Measurements from ENCODE around the gene SYT1.

The SYT1 gene

GRCh38 chr12:79067977-79068376 is 203.4 kb downstream of the SYT1 start:
- DNase-seq, result no peak

GRCh38 chr12:79069009-79069408 is 204.4 kb downstream of the SYT1 start:
- DNase-seq, result no peak

DNA sequence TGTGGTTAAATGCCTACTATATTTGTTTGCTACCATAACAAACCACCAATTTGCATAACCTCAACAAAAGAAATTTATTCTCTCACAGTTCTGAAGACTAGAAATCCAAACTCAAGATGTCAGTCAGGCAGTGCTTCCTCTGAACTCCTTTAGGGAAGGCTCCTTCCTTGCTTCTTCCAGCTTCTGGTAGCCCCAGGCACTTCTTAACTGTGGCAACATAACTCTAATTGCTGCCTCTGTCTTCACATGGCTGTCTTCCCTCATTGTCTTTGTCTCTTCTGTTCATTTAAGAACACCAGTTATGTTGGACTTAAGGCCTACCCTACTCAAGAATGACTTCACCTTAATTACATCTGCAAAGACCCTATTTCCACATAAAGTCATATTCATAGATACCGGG is 206.9 kb downstream of the SYT1 start:
- no peak for DNase-seq

DNA sequence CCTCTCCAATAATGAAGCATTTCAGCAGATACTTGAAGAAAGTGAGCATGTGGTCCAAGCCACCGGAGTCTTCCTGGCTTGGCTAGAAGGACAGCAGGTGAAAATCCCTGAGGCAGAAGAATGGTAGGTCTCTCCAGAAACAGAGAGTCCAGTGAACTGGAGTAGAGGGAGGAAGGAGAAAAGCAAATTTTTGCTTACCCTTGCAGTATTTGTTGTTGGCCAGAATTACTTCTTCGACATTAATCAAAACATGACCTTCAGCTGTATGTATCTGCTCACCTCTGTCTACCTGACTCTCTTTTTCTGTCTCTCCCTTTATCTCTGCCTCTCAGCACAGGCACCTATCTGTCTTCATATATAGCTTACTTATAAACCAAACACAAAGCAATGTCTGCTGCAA is 208.9 kb downstream of the SYT1 start:
- no peak for DNase-seq

DNA sequence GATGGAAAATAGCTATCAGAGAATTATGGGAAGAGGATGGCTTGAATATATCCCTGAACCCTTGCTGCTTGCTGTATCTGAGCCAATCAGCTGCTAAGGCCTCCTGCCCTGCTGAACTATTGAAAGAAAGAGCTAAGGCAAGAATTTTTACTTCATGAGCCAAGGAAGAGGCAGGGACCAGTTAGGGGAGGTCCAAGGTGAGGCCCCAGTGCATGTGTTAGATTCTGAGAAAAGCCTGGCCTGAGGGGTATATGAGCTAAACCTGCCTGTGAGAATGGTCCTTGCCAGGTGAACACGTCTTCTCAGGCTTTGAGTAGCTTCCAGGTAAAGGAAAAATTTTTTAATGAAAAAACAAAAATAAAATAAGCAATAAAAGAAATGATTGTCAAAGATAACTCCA is 218.0 kb downstream of the SYT1 start:
- DNase-seq, result no peak

- no peak for DNase-seq
These were observed 218.6 kb downstream of the SYT1 start for GRCh38 chr12:79083181-79083580.

DNA sequence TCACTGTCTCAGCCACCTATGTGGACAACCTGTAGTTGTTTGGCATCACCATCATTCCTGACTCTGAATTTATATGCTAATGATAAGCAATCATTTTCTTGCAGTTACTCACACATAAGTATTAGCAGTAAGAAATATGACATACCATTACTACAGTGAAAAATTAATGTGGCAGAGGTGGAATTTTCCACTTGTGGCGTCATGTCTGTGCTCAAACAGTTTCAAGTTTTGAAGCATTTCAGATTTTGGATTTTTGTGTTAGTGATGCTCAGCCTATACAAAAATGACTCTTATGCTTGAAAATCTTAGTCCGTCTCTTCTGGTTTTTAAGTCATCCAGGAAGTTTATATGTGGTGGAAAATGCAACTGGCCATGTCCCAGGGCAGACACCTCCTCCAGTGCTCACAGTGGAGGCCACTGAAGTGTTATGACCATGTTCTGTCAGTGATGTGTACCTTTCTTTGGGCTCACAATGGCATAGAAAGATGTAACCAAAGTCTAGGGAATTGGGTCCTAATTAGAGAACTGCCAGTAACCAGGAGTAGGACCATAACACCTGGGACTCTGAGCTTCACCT is 220.6 kb downstream of the SYT1 start:
- DNase-seq, result no peak

- no peak for DNase-seq
These were observed 222.1 kb downstream of the SYT1 start for GRCh38 chr12:79086541-79087296.

- no peak for DNase-seq
These were observed 234.0 kb downstream of the SYT1 start for GRCh38 chr12:79098530-79098929.

DNA sequence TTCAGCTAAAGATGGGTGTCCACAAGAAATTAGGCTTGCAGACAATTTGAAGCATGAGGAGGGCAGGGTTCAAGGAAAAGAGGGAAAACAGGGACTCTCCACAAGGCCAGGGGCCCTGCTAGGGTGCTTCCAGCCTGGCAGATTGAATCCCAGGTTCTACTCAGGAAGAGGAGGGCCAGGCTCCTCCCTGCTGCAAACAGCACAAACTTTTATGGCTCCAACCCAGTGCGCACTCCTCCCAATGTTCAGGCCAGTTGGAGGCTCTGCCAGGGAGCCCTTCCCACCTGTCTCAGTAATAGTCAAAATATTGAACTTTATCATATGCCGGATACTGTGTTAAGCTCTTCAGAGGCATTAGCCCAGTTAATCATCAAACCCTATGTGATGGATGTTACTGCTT is 244.4 kb downstream of the SYT1 start:
- DNase-seq, result no peak

GRCh38 chr12:79114896-79115295 is 250.3 kb downstream of the SYT1 start:
- DNase-seq, result no peak

DNA sequence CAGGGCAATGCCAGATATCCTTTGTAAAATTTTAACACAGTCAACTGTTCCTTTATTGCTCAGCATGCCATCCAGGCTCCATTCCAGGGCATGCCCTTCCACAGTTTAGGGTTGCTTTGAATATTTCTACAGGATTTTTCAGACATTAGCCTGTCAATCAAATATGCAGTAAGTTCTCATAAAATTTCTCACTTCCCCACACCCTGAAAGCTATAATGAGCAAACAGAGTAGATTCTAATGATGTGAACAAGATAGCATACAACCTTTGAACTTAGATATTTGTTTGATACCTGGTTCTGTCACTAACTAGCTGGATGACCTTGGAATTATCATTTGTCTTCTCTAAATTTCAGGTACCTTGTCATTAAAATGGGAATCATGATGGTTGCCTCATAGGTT is 251.2 kb downstream of the SYT1 start:
- no peak for DNase-seq

- no peak for DNase-seq
These were observed 255.2 kb downstream of the SYT1 start for GRCh38 chr12:79119796-79120195.

DNA sequence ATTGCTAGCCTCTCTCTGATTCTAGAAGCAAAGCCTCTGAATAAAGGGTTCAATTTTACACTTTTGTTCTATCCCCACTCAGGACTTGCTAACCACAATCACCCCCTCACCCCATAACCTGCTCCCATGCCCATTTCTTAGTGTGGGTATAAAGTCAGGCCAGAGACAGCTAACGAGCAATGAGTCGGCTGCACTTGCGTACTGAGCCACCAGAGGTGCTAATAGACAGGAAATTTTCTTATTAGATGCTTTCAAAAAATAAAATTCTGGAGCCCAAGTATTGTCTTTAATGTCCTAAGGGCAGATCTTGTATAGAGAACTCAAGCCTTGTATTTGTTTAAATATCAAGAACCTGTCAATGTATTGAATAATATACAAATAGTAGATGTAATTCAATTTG is 256.9 kb downstream of the SYT1 start:
- no peak for DNase-seq

GRCh38 chr12:79124385-79124784 is 259.8 kb downstream of the SYT1 start:
- DNase-seq, result no peak

- DNase-seq, result no peak
These were observed 260.8 kb downstream of the SYT1 start for GRCh38 chr12:79125358-79125757.

DNA sequence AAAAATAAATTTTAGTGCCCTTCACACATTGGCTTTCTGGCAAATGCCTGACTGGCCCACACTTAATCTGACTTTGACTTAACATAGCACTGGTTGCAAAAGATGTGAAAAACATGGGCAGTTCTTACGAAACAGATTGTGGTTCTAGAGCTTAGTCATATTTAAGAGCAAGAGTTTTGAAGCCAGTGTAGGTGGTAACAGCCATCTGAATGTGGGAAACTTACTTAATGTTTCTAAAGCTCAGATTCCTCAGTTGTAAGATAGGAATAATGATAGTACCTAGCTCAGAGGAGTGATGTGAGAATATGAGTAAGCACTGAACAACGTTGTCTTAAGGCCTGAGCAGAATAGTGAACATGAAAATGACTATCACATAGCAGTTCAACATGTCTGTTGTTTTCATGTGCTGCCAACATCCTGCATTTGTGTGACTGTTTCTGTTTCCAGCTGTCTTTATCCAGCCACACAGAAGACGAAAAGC is 262.7 kb downstream of the SYT1 start:
- DNase-seq, result no peak

- DNase-seq, result no peak
These were observed 264.4 kb downstream of the SYT1 start for GRCh38 chr12:79128956-79129355.

DNA sequence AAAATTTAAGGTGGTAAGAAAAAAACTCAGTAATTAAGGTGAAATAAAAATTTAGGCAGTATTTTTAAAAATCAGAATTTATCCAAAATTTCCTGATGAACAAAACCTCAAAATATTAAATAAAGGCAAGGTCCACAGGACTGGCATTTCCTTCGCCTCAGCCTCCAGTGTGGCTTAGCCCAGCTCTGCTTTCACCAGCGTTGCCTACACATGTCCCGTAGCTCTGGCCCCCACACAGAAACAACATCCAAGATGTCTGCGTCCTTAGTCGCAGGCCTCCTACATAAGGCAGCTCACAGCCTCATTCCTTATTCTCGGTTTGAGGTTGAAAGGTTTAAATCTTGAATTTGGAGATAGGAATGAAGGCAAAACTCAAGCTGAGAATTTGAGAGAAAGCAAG is 274.3 kb downstream of the SYT1 start:
- no peak for DNase-seq

- DNase-seq, result no peak
These were observed 276.1 kb downstream of the SYT1 start for GRCh38 chr12:79140711-79141110.

GRCh38 chr12:79141776-79142175 is 277.2 kb downstream of the SYT1 start:
- no peak for DNase-seq

- DNase-seq, result no peak
These were observed 279.2 kb downstream of the SYT1 start for GRCh38 chr12:79143803-79144202.

GRCh38 chr12:79151956-79152355 is 287.4 kb downstream of the SYT1 start:
- DNase-seq, result no peak

DNA sequence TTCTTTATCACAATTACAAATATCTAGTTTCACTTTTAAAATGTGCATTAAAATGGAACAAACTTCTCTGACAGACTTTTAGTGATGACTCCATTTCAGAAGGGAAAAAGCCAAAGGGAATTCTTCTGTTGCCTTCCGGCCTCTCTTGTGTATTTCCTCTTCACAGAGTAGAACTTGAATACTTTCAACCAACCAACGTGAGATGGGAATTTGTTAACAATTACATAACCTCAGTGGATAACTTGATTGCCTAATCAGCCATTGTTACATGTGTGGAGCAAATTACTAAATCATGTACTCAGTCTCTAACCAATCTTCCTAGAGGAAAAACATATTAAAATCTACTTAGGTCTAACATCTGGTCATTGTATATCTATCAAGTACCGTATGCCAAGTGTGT is 291.1 kb downstream of the SYT1 start:
- no peak for DNase-seq
